Measurements from ENCODE around the gene SP140.
"Not testable (repeated sequence)": the region's sequence is repeated elsewhere in the genome, so short reads cannot be mapped to it uniquely, and the experiment has no call there.

Gene SP140

DNA sequence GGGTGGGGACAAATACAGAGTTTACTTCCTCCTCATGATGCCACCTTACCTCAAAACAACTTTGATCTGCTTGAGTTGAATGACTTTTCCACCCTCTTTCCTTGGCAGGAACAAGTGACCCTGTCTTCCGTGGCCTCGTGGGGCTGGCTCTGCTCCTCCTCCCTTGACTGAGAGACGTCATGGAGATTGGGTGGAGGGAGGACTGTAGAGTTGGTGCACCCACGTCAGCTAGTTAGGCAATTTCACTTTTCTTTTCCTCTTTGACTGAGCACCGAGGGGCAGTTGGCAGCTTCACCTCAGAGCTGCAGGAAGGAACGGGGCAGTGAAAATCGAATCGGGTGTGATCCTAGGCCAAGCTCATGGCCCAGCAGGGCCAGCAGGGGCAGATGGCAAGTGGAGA, at the start of gene SP140:
Gene SP140, plus strand, starts transcription at position 251 of the 400 bp plus-strand sequence. Its CDS starts 109 bp downstream, at position 360.
- DNase-seq: no peak

GRCh38 chr2:230176996-230177395, 48.5 kb upstream of the SP140 start:
- DNase-seq: no peak

- DNase-seq: no peak
Observed at GRCh38 chr2:230178546-230179485, 46.7 kb upstream of the SP140 start.

- DNase-seq: no peak
Observed at GRCh38 chr2:230179907-230180306, 45.6 kb upstream of the SP140 start.

GRCh38 chr2:230181195-230181594, 44.3 kb upstream of the SP140 start:
- DNase-seq: no peak

DNA sequence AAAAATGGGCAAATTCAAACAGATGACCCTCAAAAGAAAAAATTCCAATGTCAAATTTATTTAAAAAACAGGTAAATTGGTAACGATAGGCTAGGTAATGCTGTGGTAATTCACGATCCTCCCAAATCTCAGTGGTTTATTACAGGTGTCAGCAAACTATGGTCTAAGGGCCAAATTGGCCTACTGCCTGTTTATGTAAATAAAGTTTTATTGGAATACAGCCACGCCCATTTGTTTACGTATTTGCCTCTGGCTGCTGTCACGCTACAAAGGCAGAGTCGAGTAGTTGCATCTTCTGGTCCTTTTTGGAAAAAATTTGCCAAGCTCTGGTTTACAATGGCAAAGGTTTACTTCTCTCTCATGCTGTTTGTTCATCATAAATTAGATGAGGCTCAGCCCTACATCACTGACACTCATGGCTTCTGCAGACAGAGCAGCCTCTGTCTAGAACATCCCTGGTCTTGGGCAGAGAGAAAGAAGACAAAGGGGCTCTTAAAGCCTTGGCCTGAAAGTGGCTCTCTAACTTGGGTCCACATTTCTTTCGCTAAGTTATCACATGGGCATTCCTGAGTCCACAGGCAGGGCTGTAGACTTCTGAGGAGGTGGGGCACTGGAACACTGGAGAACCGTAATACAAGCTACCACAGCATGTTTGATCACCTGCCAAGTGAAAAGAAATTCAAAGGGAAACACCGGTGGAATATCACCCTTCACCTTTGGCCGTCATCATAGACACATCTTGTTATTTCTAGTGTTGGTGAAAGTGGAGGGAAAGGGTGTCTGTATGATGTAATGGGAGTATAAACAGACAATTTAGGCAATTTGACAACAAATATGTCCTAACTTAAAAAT, 40.6 kb upstream of the SP140 start:
- DNase-seq: no peak

GRCh38 chr2:230202430-230203109, 23.0 kb upstream of the SP140 start:
- DNase-seq: no peak

DNA sequence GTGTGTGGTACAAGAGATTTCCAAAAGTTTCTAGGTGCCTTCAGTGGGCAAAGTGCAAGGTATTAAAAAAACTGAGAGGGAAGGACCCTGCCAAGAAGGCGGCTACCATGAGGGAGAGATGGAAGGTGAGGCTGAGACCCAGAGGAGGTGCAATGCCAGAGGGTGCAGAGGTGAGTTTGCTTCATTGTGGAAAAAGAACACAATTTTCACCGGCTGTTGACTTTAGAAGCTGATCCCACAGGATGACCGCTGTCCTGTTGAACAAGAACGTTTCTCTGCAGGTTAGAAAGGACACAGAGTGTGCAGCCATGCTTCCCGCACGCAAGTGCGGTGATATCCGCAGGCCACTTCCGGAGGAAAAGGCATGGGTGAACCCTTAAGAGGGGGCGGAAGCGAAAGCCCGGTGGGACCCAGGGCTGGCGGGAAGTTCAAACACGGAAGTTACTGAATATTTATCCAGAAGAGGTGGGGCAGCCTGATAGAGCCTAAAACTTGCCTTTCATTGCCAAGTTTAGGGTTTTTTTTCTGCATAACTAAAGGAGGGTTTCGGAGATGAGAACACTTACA, 22.3 kb upstream of the SP140 start:
- no peak for DNase-seq

GRCh38 chr2:230205034-230205433, 20.5 kb upstream of the SP140 start:
- no peak for DNase-seq

DNA sequence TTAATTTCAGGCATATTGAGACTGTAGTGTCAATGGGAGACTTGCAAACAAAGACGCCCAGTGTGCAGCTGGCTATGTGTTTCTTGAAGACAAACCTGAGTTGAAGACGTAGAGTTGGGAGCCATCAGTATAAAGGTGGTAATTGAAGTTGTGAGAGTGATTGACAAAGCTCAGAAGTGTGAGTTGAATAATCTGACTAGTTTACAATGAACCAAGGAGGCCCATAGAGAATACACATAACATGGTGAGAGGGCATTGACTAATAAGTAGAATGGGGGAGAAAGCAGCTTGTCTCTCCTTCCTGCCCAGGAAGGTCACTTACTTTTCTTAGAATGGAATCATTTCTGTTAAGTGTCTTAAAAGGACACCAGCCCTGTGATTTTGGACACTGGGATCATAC, 19.8 kb upstream of the SP140 start:
- DNase-seq: no peak

DNA sequence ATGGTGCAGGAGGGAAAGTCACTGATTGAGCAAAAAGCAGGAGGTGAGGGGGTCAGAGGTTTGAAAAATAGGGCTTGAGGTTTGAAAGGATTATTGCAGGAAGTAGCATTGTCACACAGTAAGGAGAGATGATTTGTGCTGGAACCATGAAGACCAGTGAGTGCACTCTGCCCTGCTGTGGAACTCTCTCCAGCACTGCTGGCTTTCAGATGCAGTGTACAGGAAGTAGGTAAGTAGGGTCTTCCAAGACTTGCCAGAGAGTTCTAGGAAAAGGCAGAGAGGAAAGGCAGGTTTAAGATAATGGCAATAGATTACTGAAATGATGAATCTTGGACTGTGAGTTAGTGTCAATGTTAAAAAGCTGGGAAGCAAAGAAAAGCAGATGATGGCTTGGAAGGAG, 17.0 kb upstream of the SP140 start:
- no peak for DNase-seq

DNA sequence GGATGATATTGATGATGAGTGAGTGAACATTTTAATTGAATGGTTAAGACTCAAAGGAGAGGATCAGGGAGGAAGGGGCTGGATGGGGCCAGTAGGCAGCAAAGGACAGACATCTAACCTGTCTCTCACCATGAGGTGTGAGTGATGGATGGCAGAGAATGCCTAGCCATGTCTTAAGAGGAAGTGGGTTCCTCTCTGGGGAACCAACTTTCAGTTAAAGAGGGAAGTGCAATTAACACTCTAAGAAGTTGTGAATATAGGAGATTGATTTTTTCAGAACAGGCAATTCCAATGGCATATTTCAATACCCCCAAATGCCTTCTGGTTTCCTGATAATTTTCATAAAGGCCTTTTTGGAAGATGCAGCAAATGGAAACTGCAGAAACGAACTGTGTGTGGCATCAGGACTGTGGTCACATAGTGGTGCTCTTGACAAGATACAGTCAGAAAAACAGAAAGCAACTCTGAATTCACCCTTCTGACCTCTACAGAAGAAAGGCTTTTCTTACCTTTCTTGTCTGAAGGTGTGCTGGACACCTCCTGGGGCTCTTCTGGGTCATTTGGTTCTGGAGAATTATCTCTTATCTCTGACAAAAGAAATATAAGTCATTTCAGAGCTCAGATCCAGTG, 16.0 kb upstream of the SP140 start:
- no peak for DNase-seq

DNA sequence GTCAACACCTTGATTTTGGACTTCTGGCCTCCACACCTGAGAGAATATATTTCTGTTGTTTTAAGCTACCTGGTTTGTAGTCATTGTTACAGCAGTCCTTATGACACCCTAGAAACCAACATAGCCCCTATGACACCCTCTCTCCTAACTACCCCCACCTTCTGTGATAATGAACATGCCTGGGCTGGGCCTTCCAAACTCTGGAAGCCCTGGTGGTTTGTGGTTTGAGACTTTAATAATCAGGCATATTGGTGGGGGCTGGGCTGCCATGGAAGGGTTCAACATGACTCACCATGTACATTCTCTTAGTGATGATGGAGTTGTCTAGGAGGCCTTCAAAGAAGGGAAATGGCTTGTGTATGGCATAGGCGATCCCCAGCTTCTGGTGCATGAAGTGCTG, 9.0 kb upstream of the SP140 start:
- DNase-seq: no peak

DNA sequence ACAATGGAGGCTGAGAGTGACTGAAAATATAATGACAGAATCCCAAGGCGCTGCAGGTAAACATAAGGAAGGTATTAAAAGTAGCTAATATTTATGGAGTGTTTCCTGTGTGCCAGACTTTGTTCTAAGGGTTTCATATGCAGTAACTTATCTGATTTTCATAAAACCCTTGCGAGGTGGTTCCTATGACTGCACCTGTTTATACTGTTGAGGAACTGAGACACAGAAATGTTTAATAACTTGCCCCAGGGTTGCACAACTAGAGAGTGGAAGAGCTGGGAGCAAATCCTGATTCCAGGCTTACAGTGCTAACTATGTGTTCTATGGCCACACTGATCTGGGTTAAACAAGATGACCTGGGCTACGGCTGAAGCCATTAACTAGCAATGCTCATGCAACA, 8.1 kb upstream of the SP140 start:
- DNase-seq: no peak

DNA sequence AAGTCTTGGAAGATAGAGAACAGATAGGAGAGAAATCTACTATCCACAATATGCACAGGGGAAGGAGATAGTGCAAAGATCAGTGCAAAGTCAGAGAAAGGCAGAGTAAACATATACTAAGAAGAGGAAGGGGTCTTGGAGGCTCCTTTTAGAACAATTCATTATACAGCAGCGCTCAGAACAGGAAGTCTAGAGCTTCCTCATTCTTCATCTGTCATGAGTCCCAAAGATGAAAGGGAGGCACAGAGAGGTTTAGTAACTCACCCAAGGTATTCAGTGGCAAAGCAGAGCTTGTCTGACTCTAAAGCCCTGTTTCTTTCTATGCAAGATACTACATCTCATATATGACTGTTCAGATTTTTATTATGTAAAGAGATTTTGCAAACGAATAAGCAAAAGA, 7.1 kb upstream of the SP140 start:
- no peak for DNase-seq

GRCh38 chr2:230219419-230220331, 5.9 kb upstream of the SP140 start, which contains the start of gene SP110:
Gene SP110, minus strand, starts transcription at chr2:230219984. Its CDS starts 3,057 bp downstream, at chr2:230216927.
- peak; percentile 79 for DNase-seq

- no peak for DNase-seq
Observed at GRCh38 chr2:230220347-230220969, 5.1 kb upstream of the SP140 start.

GRCh38 chr2:230221493-230221892, 4.0 kb upstream of the SP140 start:
- no peak for DNase-seq

DNA sequence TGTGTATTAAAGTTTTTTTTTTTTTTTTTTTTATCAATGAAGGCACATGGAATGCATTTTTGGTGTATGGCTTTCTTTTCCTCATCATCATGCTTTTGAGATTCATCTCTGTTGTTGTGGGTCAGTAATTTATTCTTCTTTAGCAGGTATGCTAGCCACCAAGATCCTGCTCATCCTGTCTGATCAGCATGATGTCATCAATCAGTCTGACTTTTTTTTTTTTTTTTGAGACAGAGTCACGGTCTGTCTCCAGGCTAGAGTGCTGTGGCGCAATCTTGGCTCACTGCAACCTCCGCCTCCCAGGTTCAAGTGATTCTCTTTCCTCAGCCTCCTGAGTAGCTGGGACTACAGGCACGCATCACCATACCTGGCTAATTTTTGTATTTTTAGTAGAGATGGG, 2.7 kb upstream of the SP140 start:
- not testable (repeated sequence) for DNase-seq

DNA sequence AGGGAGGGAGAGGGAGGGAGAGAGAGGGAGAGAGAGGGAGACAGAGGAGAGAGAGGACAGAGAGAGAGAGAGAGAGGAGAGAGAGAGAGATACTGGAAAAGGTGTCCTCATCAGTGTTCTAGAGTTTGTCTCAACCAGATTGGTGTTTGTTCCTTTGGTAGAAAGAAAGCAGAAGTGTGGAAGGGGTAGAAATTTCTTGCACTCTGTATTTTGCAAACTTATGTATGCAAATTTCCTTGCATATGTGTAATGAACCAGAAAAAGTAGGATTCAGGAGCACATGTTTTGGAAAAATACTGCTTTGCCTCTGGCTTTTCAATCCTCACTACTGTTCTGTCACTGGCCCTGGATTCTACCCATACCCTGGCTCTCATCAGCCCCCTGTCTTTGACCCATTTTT, 1.1 kb upstream of the SP140 start:
- no peak for DNase-seq

All from amniotic stem cell (primary cell).